NB4 (cell line): ENCODE results near the gene POLR3H.

Experiments
- POLR2A ChIP-seq: IDR thresholded peaks from 2 replicates; pipeline ENCODE4 v1.6.1; 2011; ENCODE audit warnings: mild to moderate bottlenecking; ENCODE audit not compliant: insufficient read length; ENCODE audit errors: extremely low read depth
- TF ChIP-seq, protein P1 (sequence below): IDR thresholded peaks from one replicate; pipeline ENCODE4 v1.5.1; 2012; ENCODE audit warnings: low read depth, low read length

DNA sequence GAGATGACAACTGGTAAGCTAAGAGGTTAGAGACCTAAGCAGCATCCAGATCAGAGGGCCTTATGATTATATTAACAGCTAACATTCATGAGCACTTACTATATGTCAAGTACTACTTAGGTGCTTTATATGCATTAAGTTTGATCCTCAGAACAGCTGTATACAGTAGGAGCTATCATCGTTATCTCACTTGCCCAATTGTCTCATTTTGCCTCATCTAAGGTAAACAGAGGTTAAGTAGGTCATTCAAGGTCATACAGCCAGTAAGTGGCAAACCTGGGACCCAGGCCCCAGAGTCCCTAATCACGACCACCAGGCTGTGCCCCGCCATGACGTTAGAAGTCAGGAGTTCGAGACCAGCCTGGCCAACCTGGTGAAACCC lies 4.6 kb upstream of the POLR3H start:
- TF ChIP-seq, protein P1, sequence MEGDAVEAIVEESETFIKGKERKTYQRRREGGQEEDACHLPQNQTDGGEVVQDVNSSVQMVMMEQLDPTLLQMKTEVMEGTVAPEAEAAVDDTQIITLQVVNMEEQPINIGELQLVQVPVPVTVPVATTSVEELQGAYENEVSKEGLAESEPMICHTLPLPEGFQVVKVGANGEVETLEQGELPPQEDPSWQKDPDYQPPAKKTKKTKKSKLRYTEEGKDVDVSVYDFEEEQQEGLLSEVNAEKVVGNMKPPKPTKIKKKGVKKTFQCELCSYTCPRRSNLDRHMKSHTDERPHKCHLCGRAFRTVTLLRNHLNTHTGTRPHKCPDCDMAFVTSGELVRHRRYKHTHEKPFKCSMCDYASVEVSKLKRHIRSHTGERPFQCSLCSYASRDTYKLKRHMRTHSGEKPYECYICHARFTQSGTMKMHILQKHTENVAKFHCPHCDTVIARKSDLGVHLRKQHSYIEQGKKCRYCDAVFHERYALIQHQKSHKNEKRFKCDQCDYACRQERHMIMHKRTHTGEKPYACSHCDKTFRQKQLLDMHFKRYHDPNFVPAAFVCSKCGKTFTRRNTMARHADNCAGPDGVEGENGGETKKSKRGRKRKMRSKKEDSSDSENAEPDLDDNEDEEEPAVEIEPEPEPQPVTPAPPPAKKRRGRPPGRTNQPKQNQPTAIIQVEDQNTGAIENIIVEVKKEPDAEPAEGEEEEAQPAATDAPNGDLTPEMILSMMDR: no peak
- TF ChIP-seq POLR2A: no peak
